ENCODE data around the gene PRIMA1. TPM values are rescaled to one million over a fixed set of nuclear protein-coding genes. Genes with fewer than 3 reads are reported as not detected.

PRIMA1 gene
- total and polyA plus RNA-seq, 2 donors (not counting 1 experiment from before 2014, with no cell fraction given), result not detected

- Histone ChIP-seq H2AFZ (ENCODE audit: insufficient read depth, low read depth, low read length, poor library complexity, severe bottlenecking) (no peak overlapping the region), H3K9ac (ENCODE audit: low read length) (no peak overlapping the region), H3K27ac (ENCODE audit: low read length in 2 of 2) (no peak overlapping the region), H3K79me2 (ENCODE audit: control insufficient read depth, insufficient read depth, low read length) (no peaks in the 10 kb centered on the region), H3K9me3 (ENCODE audit: control extremely low read depth in 1 of 3, control insufficient read depth in 2 of 3, insufficient read depth in 1 of 3, low read length in 2 of 3) (peaks cover 0 to 9% (median 0%) of the 10 kb centered on the region in 3 donors), H3K4me2 (replicated peaks; ENCODE audit: low read depth, low read length, poor library complexity, severe bottlenecking) (no peak overlapping the region), H3K36me3 (replicated peaks in 1 of 2; ENCODE audit: control extremely low read depth in 1 of 2, control insufficient read depth in 1 of 2, extremely low read depth in 1 of 2, insufficient read depth in 2 of 2, low read length in 1 of 2) (no peaks in the 10 kb centered on the region), H3K4me1 (ENCODE audit: control insufficient read depth in 2 of 2, insufficient read depth in 2 of 2, low read length in 2 of 2) (no peaks in the 10 kb centered on the region), H3K27me3 (replicated peaks in 1 of 4; ENCODE audit: control extremely low read depth in 1 of 4, control insufficient read depth in 3 of 4, insufficient read depth in 4 of 4, low read length in 3 of 4) (peaks cover 0 to 2% (median 0%) of the 10 kb centered on the region in 4 experiments), H3K4me3 (ENCODE audit: control extremely low read depth in 1 of 5, extremely low read depth in 1 of 5, insufficient read depth in 1 of 5, low read depth in 2 of 5, low read length in 4 of 5) (no peak overlapping the region), H4K20me1 (ENCODE audit: control insufficient read depth, insufficient read depth, low read length, poor library complexity, severe bottlenecking) (no peaks in the 10 kb centered on the region)
- intact Hi-C loops (cut with micrococcal nuclease), result no loop called here
- Mint-ChIP-seq H3K9me3 (ENCODE audit: insufficient read depth) (peaks cover 3% of the 10 kb centered on the region), H3K4me3 (no peak overlapping the region), H3K4me1 (no peaks in the 10 kb centered on the region), H3K27ac (no peak overlapping the region), H3K27me3 (peaks cover 27% of the 10 kb centered on the region)
- POLR2A ChIA-PET, result no interaction called here
- TF ChIP-seq EZH2 (IDR thresholded peaks at IDR 0.05; ENCODE audit: borderline replicate concordance, insufficient read depth, low read depth, low read length, poor library complexity, severe bottlenecking), result no peak
- TF ChIP-seq, protein P1, sequence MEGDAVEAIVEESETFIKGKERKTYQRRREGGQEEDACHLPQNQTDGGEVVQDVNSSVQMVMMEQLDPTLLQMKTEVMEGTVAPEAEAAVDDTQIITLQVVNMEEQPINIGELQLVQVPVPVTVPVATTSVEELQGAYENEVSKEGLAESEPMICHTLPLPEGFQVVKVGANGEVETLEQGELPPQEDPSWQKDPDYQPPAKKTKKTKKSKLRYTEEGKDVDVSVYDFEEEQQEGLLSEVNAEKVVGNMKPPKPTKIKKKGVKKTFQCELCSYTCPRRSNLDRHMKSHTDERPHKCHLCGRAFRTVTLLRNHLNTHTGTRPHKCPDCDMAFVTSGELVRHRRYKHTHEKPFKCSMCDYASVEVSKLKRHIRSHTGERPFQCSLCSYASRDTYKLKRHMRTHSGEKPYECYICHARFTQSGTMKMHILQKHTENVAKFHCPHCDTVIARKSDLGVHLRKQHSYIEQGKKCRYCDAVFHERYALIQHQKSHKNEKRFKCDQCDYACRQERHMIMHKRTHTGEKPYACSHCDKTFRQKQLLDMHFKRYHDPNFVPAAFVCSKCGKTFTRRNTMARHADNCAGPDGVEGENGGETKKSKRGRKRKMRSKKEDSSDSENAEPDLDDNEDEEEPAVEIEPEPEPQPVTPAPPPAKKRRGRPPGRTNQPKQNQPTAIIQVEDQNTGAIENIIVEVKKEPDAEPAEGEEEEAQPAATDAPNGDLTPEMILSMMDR (IDR thresholded peaks at IDR 0.05), result no peak
- 76% methylated on average over 3 of the region's 3 CpGs for WGBS (ENCODE audit: insufficient coverage)
- ATAC-seq (ENCODE audit: low read depth), result no peak
- CTCF ChIA-PET, result no interaction called here
- no peak for DNase-seq
Measured at GRCh38 chr14:93832665-93833064, 44.4 kb upstream of the PRIMA1 start.

DNA sequence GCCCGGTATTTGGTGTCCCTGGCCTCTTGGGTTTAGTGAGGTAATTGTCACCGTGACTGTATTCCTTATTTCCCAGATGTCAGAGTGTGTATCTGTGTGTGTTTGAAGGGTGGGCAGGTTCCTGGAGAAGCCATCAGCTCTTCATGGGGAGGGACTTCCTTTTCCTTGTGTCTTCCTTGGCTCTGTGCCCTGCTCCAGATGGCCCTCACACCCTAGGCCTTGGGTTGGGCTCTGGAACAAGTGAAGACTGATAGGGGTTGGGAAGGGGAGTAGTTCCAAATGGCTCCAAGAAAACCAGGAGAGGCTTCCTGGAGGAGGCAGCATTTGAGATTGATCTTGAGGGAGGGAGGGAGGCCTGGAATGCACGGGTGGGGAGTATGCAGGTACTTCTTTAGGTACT is 43.8 kb upstream of the PRIMA1 start:
- DNase-seq (no peak), ATAC-seq (ENCODE audit: low read depth) (no peak)
- H3K9ac ChIP-seq (ENCODE audit: low read length), result no peak overlapping the region
- 75% methylated on average over 3 of the region's 3 CpGs for WGBS (ENCODE audit: insufficient coverage)
- H3K4me1 Mint-ChIP-seq, result no peaks in the 10 kb centered on the region
- no peaks in the 10 kb centered on the region for H3K4me1 ChIP-seq (ENCODE audit: control insufficient read depth in 2 of 2, insufficient read depth in 2 of 2, low read length in 2 of 2)
- no peak overlapping the region for H3K27ac Mint-ChIP-seq
- intact Hi-C loops (cut with micrococcal nuclease), result no loop called here
- H3K9me3 Mint-ChIP-seq (ENCODE audit: insufficient read depth), result peaks cover 3% of the 10 kb centered on the region
- H3K27ac ChIP-seq (ENCODE audit: low read length in 2 of 2), result no peak overlapping the region
- H4K20me1 ChIP-seq (ENCODE audit: control insufficient read depth, insufficient read depth, low read length, poor library complexity, severe bottlenecking), result no peaks in the 10 kb centered on the region
- H3K4me3 ChIP-seq (ENCODE audit: control extremely low read depth in 1 of 5, extremely low read depth in 1 of 5, insufficient read depth in 1 of 5, low read depth in 2 of 5, low read length in 4 of 5), result no peak overlapping the region
- peaks cover 0 to 6% (median 0%) of the 10 kb centered on the region in 3 donors for H3K9me3 ChIP-seq (ENCODE audit: control extremely low read depth in 1 of 3, control insufficient read depth in 2 of 3, insufficient read depth in 1 of 3, low read length in 2 of 3)
- peaks cover 0 to 2% (median 0%) of the 10 kb centered on the region in 4 experiments for H3K27me3 ChIP-seq (replicated peaks in 1 of 4; ENCODE audit: control extremely low read depth in 1 of 4, control insufficient read depth in 3 of 4, insufficient read depth in 4 of 4, low read length in 3 of 4)
- no peaks in the 10 kb centered on the region for H3K79me2 ChIP-seq (ENCODE audit: control insufficient read depth, insufficient read depth, low read length)
- CTCF ChIA-PET, result no interaction called here
- peaks cover 27% of the 10 kb centered on the region for H3K27me3 Mint-ChIP-seq
- H3K4me3 Mint-ChIP-seq, result no peak overlapping the region
- no peak overlapping the region for H3K4me2 ChIP-seq (replicated peaks; ENCODE audit: low read depth, low read length, poor library complexity, severe bottlenecking)
- H2AFZ ChIP-seq (ENCODE audit: insufficient read depth, low read depth, low read length, poor library complexity, severe bottlenecking), result no peak overlapping the region
- POLR2A ChIA-PET, result no interaction called here
- TF ChIP-seq EZH2 (IDR thresholded peaks at IDR 0.05; ENCODE audit: borderline replicate concordance, insufficient read depth, low read depth, low read length, poor library complexity, severe bottlenecking), result no peak
- TF ChIP-seq, protein P1 (IDR thresholded peaks at IDR 0.05), result no peak
- H3K36me3 ChIP-seq (replicated peaks in 1 of 2; ENCODE audit: control extremely low read depth in 1 of 2, control insufficient read depth in 1 of 2, extremely low read depth in 1 of 2, insufficient read depth in 2 of 2, low read length in 1 of 2), result no peaks in the 10 kb centered on the region
